Measurements from ENCODE around the gene KRT5. TPM values are rescaled to one million over a fixed set of nuclear protein-coding genes. Genes with fewer than 3 reads are reported as not detected.
A peak's percentile ranks its signal among the peaks of the same experiment; 100 is the strongest.

The KRT5 gene
- total RNA-seq, 1 donor, result 0.36 TPM

GRCh38 chr12:52537101-52537500 is 16.9 kb upstream of the KRT5 start:
- Histone ChIP-seq H3K9me3 (ENCODE audit: low read depth, low read length) (no peaks in the 10 kb centered on the region), H4K20me1 (ENCODE audit: insufficient read depth, low read length) (no peaks in the 10 kb centered on the region), H3K27ac (ENCODE audit: low read depth, low read length) (no peak overlapping the region), H3K4me1 (ENCODE audit: insufficient read depth, low read length) (no peaks in the 10 kb centered on the region), H3K4me3 (ENCODE audit: insufficient read depth, low read length) (no peak overlapping the region), H3K4me2 (ENCODE audit: insufficient read depth, low read length) (no peak overlapping the region), H2AFZ (ENCODE audit: low read length) (no peak overlapping the region), H3K79me2 (ENCODE audit: insufficient read depth, low read length) (no peaks in the 10 kb centered on the region), H3K36me3 (ENCODE audit: insufficient read depth, low read length) (no peaks in the 10 kb centered on the region), H3K27me3 (ENCODE audit: insufficient read depth, low read length) (no peaks in the 10 kb centered on the region)
- TF ChIP-seq CTCF (IDR thresholded peaks at IDR 0.05; ENCODE audit: extremely low read depth, low read depth, low read length), result no peak
- DNase-seq (ENCODE audit: insufficient read length, low spot score, missing footprints), result peak; percentile 51

- no peaks in the 10 kb centered on the region for H3K4me1 ChIP-seq (ENCODE audit: insufficient read depth, low read length)
- no peak overlapping the region for H3K4me3 ChIP-seq (ENCODE audit: insufficient read depth, low read length)
- no peaks in the 10 kb centered on the region for H3K27me3 ChIP-seq (ENCODE audit: insufficient read depth, low read length)
- H2AFZ ChIP-seq (ENCODE audit: low read length), result no peak overlapping the region
- no peaks in the 10 kb centered on the region for H3K36me3 ChIP-seq (ENCODE audit: insufficient read depth, low read length)
- DNase-seq (ENCODE audit: insufficient read length, low spot score, missing footprints), result no peak
- no peaks in the 10 kb centered on the region for H3K9me3 ChIP-seq (ENCODE audit: low read depth, low read length)
- no peak overlapping the region for H3K27ac ChIP-seq (ENCODE audit: low read depth, low read length)
- TF ChIP-seq CTCF (IDR thresholded peaks at IDR 0.05; ENCODE audit: extremely low read depth, low read depth, low read length), result no peak
- H3K79me2 ChIP-seq (ENCODE audit: insufficient read depth, low read length), result no peaks in the 10 kb centered on the region
- H3K4me2 ChIP-seq (ENCODE audit: insufficient read depth, low read length), result no peak overlapping the region
- H4K20me1 ChIP-seq (ENCODE audit: insufficient read depth, low read length), result no peaks in the 10 kb centered on the region
Measured at GRCh38 chr12:52535574-52535973, 15.4 kb upstream of the KRT5 start.

DNA sequence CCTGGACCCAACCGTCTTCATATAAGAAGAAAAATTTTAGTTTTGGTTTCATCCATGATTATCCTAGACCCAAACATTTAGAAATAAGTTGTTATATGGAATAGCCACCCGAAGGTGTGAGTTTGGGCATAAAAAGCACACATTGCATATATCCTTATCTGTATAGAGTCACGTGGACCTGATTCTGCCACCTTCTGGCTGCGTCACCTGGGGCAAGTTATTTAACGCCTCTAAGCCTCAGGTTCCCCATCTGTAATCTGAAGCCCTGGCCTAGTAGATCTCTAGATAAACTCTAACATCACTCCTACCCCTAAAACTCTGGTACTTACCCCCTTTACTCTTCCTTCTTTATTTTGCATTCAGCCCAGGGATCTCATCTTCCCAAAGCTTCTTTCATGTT is 14.3 kb upstream of the KRT5 start:
- DNase-seq (ENCODE audit: insufficient read length, low spot score, missing footprints), result no peak
- no peaks in the 10 kb centered on the region for H4K20me1 ChIP-seq (ENCODE audit: insufficient read depth, low read length)
- H3K27me3 ChIP-seq (ENCODE audit: insufficient read depth, low read length), result peaks cover 4% of the 10 kb centered on the region
- no peak overlapping the region for H3K4me3 ChIP-seq (ENCODE audit: insufficient read depth, low read length)
- no peak overlapping the region for H3K4me2 ChIP-seq (ENCODE audit: insufficient read depth, low read length)
- H3K36me3 ChIP-seq (ENCODE audit: insufficient read depth, low read length), result no peaks in the 10 kb centered on the region
- no peaks in the 10 kb centered on the region for H3K4me1 ChIP-seq (ENCODE audit: insufficient read depth, low read length)
- no peaks in the 10 kb centered on the region for H3K79me2 ChIP-seq (ENCODE audit: insufficient read depth, low read length)
- H3K27ac ChIP-seq (ENCODE audit: low read depth, low read length), result no peak overlapping the region
- no peak for TF ChIP-seq CTCF (IDR thresholded peaks at IDR 0.05; ENCODE audit: extremely low read depth, low read depth, low read length)
- no peak overlapping the region for H2AFZ ChIP-seq (ENCODE audit: low read length)
- no peaks in the 10 kb centered on the region for H3K9me3 ChIP-seq (ENCODE audit: low read depth, low read length)

DNA sequence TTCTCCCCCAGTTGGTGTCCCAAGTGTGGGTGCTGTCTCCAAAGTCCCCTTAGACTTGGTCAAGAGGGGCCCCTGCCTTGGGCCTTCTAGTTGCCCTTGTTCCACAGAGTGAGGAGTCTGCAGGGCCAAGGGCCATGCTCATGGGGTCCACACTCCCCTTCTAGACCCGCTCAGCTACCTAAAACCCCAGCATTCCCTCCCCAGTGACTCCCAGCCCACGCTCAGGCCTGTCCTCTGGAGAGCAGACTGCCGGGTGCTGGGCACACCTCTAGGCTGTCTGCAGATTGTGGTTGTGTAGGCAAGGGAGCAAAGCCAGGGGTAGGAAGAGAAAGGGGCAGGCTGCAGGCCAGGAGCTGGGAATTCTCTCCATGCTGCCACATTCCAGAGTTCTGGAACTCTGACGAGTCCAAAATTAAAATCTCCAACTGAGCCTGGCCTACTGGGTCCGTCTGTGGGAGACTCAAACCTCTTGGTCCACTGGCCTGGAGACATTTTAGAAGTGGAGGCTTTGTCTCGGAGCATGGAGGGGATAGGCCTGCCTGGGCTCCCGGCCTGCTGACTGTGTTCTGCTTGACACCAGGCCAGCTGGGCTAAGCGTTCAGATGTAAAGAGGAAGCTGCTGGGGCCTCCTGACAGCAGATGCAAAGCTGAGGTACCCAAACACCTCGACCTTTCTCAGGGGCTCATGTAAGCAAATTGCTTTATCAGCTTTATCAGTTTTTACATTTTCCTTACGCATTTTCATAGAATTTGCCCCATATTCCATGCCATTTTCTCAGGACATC is 13.7 kb upstream of the KRT5 start:
- Histone ChIP-seq H3K9me3 (ENCODE audit: low read depth, low read length) (no peaks in the 10 kb centered on the region), H3K36me3 (ENCODE audit: insufficient read depth, low read length) (no peaks in the 10 kb centered on the region), H4K20me1 (ENCODE audit: insufficient read depth, low read length) (no peaks in the 10 kb centered on the region), H3K27ac (ENCODE audit: low read depth, low read length) (no peak overlapping the region), H3K4me2 (ENCODE audit: insufficient read depth, low read length) (no peak overlapping the region), H3K27me3 (ENCODE audit: insufficient read depth, low read length) (peaks cover 6% of the 10 kb centered on the region), H2AFZ (ENCODE audit: low read length) (no peak overlapping the region), H3K4me1 (ENCODE audit: insufficient read depth, low read length) (no peaks in the 10 kb centered on the region), H3K4me3 (ENCODE audit: insufficient read depth, low read length) (no peak overlapping the region), H3K79me2 (ENCODE audit: insufficient read depth, low read length) (no peaks in the 10 kb centered on the region)
- no peak for TF ChIP-seq CTCF (IDR thresholded peaks at IDR 0.05; ENCODE audit: extremely low read depth, low read depth, low read length)
- DNase-seq (ENCODE audit: insufficient read length, low spot score, missing footprints), result no peak
